ENCODE measurements around the gene TIAM2.

Gene TIAM2

GRCh38 chr6:155141512-155141911 is 146.4 kb downstream of the TIAM2 start:
- no peak for DNase-seq

GRCh38 chr6:155142168-155143028 is 147.3 kb downstream of the TIAM2 start:
- DNase-seq = no peak

GRCh38 chr6:155143029-155143577 is 148.0 kb downstream of the TIAM2 start:
- no peak for DNase-seq

- DNase-seq = no peak
These were observed 148.5 kb downstream of the TIAM2 start for GRCh38 chr6:155143578-155144106.

- DNase-seq = no peak
These were observed 151.1 kb downstream of the TIAM2 start for GRCh38 chr6:155146205-155146604.

- DNase-seq = no peak
These were observed 153.0 kb downstream of the TIAM2 start for GRCh38 chr6:155147958-155148663.

- no peak for DNase-seq
These were observed 156.0 kb downstream of the TIAM2 start for GRCh38 chr6:155150967-155151671.

- no peak for DNase-seq
These were observed 157.3 kb downstream of the TIAM2 start for GRCh38 chr6:155152211-155153076.

- DNase-seq = no peak
These were observed 159.2 kb downstream of the TIAM2 start for GRCh38 chr6:155154158-155154830.

GRCh38 chr6:155155787-155156447 is 160.8 kb downstream of the TIAM2 start:
- no peak for DNase-seq

- DNase-seq = no peak
These were observed 162.0 kb downstream of the TIAM2 start for GRCh38 chr6:155157101-155157500.

GRCh38 chr6:155158030-155158843 is 163.1 kb downstream of the TIAM2 start:
- no peak for DNase-seq

- no peak for DNase-seq
These were observed 167.6 kb downstream of the TIAM2 start for GRCh38 chr6:155162682-155163081.

- no peak for DNase-seq
These were observed 168.5 kb downstream of the TIAM2 start for GRCh38 chr6:155163601-155164000.

GRCh38 chr6:155165029-155165710 is 170.1 kb downstream of the TIAM2 start:
- DNase-seq = no peak

- DNase-seq = no peak
These were observed 175.4 kb downstream of the TIAM2 start for GRCh38 chr6:155170519-155170918.

- DNase-seq = no peak
These were observed 176.1 kb downstream of the TIAM2 start for GRCh38 chr6:155171109-155171746.

GRCh38 chr6:155171747-155172449 is 176.8 kb downstream of the TIAM2 start:
- DNase-seq = no peak

All from NCI-H774 (cell line).